Tibial nerve (tissue), 3 donors: ENCODE measurements around the gene CHRM4.

Experiments
- POLR2A ChIP-seq, 2 donors: fragments of 450-650 bp; IDR thresholded peaks; one replicate each; pipeline ENCODE4 v1.6.1; 2017; ENCODE audit warnings: antibody characterized with exemption in 2 of 2, mild to moderate bottlenecking in 2 of 2, moderate library complexity in 2 of 2
- TF ChIP-seq, protein P1 (sequence below), 5 experiments: fragments of 200-600 bp in 3 of 5; fragments of 450-650 bp in 2 of 5; sonication (generic) in 3 of 5; IDR thresholded peaks; one replicate each; pipeline ENCODE4 v1.5.1; 2016 to 2019; ENCODE audit warnings: antibody characterized with exemption in 5 of 5, mild to moderate bottlenecking in 3 of 5, moderate library complexity in 2 of 5

DNA sequence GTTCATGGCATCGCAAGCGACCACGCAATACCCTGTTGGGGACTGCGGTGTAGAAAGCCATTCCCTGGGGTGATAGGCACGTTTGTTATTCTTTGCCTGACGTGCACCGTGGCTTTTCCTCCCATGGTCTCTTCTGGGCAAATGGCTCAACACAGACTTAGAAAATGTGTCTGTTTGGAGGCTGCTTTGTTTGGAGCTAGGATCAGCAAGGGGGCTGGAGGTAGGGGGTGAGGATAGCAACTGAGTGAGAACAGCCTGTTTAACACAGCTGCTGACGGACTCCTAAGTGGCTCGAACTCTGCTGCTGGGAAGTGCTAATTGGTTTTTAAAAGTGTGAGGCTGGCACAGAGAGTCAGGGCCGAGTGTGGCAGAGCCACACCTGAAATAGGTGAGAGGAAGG is 16.1 kb upstream of the CHRM4 start:
- TF ChIP-seq, protein P1, sequence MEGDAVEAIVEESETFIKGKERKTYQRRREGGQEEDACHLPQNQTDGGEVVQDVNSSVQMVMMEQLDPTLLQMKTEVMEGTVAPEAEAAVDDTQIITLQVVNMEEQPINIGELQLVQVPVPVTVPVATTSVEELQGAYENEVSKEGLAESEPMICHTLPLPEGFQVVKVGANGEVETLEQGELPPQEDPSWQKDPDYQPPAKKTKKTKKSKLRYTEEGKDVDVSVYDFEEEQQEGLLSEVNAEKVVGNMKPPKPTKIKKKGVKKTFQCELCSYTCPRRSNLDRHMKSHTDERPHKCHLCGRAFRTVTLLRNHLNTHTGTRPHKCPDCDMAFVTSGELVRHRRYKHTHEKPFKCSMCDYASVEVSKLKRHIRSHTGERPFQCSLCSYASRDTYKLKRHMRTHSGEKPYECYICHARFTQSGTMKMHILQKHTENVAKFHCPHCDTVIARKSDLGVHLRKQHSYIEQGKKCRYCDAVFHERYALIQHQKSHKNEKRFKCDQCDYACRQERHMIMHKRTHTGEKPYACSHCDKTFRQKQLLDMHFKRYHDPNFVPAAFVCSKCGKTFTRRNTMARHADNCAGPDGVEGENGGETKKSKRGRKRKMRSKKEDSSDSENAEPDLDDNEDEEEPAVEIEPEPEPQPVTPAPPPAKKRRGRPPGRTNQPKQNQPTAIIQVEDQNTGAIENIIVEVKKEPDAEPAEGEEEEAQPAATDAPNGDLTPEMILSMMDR (IDR thresholded peaks at IDR 0.05): no peak
- TF ChIP-seq POLR2A (IDR thresholded peaks at IDR 0.05): no peak
